GM12892 (cell line): ENCODE results near the gene OSBPL8.

Experiments
- POLR2A ChIP-seq: IDR thresholded peaks from 2 replicates; pipeline ENCODE4 v1.6.1; 2011; ENCODE audit warnings: low read depth, low read length, control low read depth
- POLR2AphosphoS5 ChIP-seq: IDR thresholded peaks from 2 replicates; pipeline ENCODE4 v1.6.1; 2011; ENCODE audit warnings: low read depth, low read length, control low read depth
- TAF1 ChIP-seq: IDR thresholded peaks from 2 replicates; pipeline ENCODE4 v1.6.1; 2011; ENCODE audit warnings: low read depth, mild to moderate bottlenecking, control low read depth, low read length, borderline replicate concordance

DNA sequence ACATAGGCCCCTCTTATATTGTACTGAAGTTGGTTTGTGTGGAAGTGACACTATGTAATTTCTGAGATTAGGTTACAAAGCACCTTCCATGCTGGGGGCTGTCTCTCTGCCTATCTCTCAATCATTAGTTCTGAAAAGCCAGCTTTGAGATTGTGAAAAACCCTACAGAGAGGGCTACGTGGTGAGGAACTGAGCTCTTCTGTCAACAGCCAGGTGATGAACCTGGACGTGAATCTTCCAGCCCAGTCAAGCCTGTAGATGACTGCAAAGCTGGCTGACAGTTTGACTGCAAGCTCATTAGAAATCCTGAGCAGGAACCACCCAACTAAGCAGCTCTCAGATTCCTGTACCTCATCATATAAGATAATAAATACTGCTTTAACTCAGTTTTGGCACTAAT is 175.0 kb downstream of the OSBPL8 start:
- TF ChIP-seq POLR2A: no peak
- no peak for TF ChIP-seq POLR2AphosphoS5
- no peak for TF ChIP-seq TAF1
